GM12892 (cell line): Measurements from ENCODE around the gene CCDC54.

Experiments
- POLR2A ChIP-seq: IDR thresholded peaks from 2 replicates; pipeline ENCODE4 v1.6.1; 2011; ENCODE audit warnings: low read depth, low read length, control low read depth
- POLR2AphosphoS5 ChIP-seq: IDR thresholded peaks from 2 replicates; pipeline ENCODE4 v1.6.1; 2011; ENCODE audit warnings: low read depth, low read length, control low read depth

GRCh38 chr3:107408513-107408912, 31.3 kb downstream of the CCDC54 start:
- TF ChIP-seq POLR2A (no peak), POLR2AphosphoS5 (no peak)
